GM12892 (cell line): Measurements from ENCODE around the gene CMPK1.

ENCODE experiments used
- POLR2AphosphoS5 ChIP-seq: IDR thresholded peaks from 2 replicates; pipeline ENCODE4 v1.6.1; 2011; ENCODE audit warnings: low read depth, low read length, control low read depth
- TAF1 ChIP-seq: IDR thresholded peaks from 2 replicates; pipeline ENCODE4 v1.6.1; 2011; ENCODE audit warnings: low read depth, mild to moderate bottlenecking, control low read depth, low read length, borderline replicate concordance

DNA sequence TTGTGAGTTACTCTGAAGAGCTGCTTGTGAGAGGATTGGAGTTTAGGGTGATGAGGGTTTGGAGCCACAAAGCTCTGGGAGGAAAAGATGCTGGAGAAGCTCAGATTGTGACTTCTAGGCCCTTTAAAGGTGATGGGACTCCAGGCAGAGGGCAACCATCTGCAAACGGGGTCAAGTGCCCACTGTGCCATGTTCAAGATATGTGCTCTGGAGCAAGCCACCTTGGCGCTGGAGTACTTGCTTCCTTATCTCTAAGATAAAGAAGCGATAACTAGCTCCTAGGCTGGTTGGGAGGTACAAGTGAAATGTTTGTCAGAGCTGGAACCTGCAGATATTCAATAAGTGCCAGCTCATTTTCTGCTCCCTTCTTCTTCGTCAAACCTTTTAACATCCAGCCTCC, 68.2 kb downstream of the CMPK1 start:
- TF ChIP-seq POLR2AphosphoS5: no peak
- TF ChIP-seq TAF1: no peak
